ENCODE results near the gene HCFC1.

Gene HCFC1

DNA sequence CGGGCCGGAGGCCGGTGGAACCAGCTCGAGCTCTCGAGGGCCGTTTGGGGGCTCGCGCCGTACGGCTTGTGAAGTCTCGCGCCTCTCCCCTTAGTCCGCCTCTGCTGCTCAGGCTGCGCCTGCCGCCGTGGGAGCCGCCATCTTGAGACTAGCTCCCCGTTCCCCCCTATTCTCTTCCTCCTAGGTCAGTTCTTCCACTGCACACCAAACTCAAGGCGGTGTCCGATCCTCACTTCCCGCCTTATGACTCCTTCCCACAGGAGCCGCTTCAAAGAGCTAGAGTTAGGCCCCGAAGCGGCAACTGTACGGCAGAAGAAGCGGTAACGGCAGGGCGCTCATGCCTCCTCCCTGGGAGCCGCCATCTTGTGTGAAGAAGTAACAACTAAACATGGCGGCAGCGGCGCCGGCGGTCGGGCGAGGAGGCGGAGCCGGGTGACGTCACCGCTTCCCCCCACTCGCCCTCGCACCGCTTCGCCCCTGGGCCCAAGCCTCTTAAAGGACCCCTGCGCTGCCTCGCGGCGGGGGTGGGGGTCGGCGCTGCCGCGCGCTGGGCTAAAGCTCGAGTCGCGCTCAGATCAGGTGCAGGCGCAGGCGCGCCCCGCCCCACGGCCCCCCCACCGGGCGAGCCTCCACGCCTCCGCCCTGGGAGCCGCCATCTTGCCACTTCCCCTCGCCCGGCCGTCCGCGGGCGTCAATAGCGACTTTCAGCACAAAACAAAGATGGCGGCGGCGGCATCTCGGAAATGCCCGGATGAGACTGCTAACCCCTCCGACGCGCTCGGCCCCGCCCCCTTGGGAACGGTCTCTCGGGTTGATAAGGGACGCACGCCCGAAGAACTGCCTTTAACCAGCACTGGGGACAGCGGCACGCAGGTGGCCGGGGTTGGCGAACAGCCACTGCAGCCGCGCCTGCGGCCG is at the start of gene HCFC1:
Gene HCFC1 (minus strand): TSS at position 369 of the 918 bp plus-strand sequence. CDS start 978 bp downstream, outside the sequence.
- peak; percentile 89 for DNase-seq

DNA sequence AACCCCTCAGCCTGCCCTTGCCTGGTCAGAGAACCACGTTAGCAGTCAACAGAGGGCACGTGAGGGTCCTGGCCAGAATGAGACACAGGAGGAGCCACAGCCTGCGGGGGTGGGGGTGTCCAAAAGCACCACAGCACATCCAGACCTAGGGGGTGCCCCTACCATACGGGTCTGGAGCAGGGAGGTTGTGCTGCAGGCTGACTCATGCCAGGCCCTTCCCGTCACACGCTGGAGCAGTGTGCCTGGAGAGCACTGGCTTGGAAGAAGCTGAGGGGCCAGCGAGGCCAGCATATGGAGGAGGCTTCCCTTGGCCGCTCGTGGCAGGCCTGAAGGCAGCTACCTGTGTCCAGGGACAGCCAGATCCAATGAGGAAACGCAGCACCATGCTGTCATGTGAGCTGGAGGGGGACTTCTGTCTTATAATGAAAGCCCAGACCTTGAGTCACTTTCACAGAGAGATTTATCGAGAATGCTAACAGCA is 49.6 kb upstream of the HCFC1 start:
- no peak for DNase-seq

DNA sequence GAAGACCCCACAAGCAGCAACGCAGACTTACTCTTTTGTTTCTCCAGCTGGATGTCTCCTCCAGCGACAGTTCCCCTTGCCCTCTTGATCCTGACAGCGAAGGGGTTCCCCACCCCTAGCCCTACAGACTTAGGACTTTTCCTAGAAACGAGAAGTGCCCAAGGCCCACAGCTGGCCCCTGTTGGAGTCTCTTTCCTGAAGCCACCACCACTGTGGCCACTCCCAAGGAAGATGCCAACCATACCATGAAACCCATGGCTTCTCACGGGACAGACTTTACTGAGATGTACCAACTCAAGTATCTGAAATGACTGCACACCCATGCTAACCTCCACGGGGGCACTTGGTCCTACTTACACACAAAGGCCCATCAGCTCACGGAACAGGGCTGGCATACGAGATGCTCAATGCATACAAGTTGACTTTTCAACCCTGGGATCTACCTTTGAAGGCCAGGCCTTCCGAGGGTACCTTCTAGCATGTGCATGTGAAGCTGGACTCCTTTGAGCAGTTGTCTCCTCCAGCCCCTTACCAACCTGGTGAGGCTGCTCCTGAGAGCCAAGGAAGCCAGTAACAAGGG is 49.0 kb upstream of the HCFC1 start:
- no peak for DNase-seq

DNA sequence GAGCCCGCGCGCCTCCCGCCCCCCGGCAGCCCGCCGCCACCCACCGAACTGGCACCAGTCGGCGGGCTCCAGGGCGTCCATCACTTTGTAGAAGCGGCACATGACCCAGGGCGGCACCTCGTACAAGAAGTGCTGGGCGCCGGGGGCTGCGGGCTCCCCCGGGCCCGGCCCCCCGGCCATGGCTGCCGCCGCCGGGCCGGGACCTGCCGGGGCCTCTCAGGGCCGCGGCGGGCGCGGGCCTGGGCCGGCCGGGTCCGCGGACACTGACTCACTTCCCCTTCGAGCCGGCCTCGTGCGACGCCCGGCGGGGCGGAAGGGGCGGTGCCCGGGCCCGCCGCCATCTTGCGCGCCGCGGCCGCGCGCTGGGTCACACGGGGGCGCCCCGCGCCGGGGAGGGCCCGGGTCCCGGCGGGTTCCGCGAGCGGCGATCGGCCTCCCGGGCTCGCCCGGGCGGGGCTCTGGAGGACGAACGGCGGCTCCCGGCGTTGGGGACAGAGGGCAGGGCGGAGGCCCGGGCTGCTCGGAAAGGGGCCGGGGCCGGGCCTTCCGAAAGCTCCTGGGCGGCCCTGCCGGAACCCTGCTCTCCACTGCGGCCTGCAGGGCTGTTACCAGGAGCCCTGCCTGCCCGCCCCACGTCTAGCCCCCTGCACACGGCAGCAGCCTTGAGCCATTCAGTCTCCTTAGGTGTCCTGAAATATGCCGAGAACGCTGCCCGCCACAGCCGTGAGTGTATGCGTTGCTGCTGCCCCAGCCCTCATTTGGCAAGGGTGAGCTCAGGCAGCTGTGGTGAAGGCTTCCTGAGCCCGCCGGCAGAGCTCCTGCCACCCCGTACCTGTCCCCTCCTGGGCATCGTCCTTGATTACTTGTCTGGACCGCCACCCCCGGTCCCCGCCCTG is 48.3 kb upstream of the HCFC1 start, which contains the start of gene IRAK1:
Gene IRAK1 (minus strand): TSS at position 270 of the 896 bp plus-strand sequence. CDS start 90 bp downstream, at position 180.
- no peak for DNase-seq

DNA sequence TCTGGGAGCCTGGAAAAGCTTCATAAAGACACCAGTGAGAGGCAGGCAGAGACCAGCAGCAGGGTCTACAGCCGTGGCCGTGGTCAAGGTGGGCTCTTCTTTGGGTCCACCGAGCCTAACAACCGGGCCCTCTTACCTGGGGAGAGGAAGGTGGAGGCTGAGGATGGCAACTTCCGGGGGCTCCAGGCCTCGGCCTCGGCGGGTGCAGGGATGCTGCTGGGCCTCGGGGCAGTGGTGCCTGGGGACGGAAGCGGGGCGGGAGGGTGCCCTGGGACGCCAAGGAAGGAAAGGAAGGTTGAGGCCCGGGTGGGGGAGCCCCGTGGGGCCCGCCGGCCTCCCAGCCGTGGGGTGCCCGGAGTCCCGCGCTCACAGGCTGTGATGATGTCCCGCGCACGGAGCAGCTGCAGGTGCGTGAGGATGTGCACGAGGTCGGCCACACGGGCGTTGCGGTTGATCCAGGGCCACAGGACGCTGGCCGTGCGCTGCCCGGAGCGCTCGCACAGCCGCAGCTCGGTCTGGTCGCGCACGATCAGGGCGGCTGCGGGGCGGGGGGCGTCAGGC is 47.5 kb upstream of the HCFC1 start:
- no peak for DNase-seq

DNA sequence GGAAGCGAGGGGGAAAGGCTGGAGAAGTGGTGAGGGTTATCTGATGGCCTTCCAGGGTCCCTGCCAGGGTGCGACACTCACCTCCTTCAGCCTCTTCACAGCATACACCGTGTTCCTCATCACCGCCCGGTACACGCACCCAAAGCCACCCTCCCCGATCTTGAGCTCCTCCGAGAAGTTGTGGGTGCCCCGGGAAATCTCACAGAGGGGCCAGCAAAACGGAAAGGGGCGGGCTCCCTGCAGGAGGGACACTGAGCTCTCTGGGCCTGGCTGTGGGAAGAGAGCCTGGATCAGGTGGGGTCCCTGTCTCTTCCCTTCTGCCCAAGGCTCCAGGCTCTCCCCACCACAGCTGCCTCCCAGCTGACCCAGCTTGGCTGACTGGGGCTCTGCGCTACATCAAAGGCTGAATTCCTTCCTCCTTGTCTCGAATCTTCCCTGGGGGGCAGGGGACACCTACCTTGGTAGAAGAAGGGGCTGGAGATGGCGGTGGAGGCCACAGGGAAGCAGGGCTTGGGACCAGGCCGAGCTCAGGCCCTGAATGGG is 47.0 kb upstream of the HCFC1 start:
- DNase-seq, result no peak

DNA sequence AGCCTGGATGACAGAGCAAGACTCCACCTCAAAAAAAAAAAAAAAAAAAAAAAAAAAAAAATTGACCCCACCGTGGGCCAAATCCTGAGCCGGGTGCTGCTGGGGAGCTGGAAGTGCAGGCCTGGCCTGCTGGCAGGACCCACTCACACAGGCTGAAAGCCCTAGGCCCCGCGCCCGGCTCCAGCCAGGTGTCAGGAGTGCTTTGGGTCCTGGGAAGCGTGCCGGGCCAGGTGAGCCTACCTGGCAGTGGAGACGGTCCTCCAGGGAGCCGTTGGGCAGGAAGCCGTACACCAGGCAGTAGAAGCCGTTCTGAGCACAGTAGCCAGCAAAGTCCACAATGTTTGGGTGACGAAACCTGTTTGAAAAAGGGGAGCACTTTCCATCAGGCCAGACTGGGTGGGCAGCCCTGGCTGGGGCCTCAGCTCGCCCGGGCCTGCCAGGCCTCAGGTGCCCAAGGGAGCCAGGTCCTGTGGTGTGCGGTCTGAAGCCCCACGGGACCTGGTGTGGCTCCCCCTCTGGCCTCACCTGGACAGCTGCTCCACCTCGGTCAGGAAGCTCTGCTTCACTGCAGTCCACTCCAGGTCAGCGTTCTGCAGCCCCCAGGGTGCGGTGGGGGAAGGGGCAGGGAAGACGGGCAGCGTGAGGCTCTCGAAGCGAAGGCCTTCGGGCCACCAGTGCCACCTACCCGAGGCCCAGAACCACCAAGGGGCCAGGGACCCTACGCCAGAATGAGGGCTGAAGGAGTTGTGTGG is 46.3 kb upstream of the HCFC1 start:
- DNase-seq, result no peak

DNA sequence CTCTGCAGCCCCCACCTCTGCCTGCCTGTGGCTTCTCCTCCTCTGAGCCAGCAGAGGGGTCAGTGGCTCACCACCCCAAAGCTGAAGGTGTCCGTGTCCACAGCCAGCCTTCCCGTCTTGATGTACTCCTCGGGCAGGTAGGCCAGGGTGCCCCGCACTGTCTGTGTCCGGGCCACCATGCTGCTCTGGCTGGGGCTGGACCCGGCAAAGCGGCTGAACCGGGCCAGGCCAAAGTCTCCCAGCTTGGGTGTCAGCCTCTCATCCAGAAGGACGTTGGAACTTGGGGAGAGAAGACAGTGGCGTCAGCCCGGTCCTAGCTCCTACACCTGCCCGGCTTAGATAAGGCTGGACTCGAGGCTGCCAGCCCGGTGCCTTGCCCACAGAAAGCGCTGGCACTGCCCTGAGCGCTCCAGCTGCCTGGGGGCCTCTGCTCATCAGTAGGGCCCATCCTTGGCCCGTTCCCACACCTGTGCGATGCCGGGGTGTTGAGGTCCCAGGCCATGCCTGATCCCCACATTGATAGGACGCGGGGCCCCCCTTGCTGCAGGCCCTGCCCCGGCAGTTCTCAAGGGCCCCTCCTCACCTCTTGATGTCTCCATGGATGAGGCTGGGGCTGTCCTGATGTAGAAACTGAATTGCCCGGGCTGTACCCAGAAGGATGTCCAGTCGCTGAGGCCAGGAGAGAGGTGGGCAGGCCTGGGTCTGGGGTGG is 44.9 kb upstream of the HCFC1 start:
- no peak for DNase-seq

DNA sequence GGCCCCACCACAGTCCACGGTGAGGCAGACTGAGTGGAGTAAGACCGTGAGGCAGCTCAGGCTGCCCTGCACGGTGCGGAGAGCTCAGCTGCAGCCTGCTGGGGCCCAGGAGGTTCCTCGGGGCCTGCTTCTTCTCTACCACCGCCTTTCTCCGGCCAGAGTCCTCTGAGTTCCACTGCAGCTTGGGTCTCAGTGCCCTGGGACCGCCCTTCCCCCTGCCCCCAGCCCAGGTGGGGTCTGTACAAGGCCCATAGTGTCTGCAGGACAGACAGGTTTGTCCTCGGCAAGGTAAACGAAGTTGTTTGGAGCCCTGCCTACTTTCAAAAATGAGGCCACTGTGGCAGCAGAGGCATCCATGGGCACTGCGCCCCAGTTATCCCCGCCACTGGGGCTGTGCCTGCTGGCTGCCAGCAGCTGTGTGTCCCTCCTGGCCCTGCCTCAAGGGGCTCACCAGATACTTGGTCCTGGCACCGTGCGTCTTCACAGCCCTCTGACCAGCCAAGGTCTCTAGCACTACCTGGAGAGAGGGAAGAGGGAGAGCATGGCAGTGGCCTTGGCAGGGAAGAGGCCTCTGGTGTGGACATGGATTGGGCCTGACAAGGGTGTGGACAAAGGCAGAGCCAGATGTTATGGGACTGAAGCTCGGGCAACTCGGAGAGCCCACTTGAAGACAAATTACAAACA is 44.1 kb upstream of the HCFC1 start:
- DNase-seq, result no peak

DNA sequence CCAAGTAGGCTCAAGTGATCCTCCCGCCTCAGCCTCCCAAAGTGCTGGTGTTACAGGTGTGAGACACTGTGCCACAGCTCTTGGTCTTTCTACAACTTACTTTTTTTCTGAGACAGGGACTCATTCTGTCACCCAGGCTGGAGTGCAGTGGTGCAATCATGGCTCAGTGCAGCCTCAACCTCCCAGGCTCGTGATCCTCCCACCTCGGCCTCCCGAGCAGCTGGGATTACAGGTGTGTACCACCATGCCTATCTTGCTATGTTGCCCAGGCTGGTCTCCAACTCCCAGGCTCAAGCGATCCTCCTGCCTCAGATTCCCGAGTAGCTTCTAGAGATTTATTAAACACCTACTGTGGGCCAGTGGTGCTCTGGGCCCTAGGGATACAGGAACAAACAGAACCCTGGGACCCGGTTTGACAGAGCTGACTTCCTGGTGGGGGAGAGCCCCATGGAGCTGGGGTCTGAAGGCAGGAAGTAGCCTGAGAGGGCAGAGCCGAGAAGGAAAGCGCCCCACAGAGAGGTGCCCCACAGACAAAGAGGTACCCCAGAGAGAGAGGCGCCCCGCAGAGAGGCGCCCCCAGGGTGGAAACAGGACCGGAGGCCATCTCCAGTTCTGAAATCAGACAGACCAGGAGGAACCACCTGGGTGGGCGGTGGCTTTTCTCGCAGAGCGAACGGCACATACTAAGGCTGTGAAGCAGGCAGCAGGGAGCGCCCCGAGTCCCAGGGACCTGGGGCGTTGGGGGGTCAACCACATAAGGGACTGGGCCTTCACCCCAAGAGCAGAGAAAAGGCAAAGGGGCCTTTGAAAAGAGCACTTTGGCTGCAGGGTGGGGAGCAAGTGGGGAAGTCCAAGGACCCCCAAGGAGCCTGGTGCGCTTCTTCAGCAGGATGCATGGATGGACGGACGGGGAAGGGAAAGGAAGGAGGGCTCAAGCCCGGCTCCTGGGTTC is 43.1 kb upstream of the HCFC1 start:
- no peak for DNase-seq

DNA sequence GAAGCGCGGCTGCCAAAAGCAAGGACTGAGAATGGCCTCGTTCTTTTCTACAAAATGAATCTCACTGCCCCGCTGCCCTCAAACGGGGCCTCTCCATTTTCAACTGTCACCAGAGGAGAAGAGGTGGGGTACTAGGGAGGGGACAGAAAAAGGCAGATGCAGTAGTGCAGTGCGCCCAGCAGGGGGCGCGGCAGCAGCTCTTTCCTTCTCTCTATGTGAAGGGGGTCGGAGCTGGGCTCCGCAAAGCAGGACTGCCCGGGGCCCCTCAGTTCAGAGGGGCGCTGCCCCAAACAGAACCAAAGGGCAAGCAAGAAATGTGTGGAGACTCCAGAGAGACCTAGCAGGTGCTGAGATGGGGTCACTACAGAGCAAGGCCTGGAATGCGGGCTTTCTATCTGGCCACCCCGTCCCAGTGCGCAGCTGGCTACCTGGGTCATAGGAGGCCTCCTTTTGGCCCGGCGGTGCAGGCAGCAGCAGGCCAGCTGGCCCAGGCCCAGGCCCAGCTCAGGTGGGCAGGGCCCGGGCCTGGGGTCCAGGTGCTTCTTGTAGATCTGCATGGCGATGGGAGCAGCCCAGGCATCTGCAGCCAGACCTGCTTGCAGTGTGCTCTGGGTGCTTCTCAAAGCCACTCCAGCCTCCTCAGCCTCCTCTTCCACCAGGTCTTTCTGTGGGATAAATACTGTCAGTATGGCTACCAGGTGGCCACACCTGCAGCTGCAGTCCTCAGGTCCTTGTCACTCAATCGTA is 42.2 kb upstream of the HCFC1 start:
- DNase-seq, result no peak

DNA sequence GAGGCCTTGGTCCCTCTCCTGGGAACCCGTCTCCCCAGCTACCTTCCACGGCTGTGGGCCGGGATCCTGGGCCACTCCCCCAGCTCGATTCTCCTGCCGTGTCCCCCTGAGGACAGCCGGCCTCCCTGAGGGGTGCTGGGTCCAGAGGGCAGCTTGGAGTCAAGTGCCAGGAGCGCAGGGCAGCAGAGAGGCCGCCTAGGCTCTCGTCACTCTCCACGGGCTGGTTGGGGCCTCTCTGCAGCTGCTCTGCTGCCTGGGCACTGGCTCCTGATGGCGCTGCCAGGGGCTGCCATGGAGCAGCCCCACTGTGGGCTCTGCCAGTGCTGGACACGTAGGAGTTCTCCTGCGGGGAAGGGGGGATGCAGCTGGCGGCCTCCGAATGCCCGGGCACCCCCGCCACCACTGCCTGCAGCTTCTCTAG is 41.4 kb upstream of the HCFC1 start:
- DNase-seq, result no peak

DNA sequence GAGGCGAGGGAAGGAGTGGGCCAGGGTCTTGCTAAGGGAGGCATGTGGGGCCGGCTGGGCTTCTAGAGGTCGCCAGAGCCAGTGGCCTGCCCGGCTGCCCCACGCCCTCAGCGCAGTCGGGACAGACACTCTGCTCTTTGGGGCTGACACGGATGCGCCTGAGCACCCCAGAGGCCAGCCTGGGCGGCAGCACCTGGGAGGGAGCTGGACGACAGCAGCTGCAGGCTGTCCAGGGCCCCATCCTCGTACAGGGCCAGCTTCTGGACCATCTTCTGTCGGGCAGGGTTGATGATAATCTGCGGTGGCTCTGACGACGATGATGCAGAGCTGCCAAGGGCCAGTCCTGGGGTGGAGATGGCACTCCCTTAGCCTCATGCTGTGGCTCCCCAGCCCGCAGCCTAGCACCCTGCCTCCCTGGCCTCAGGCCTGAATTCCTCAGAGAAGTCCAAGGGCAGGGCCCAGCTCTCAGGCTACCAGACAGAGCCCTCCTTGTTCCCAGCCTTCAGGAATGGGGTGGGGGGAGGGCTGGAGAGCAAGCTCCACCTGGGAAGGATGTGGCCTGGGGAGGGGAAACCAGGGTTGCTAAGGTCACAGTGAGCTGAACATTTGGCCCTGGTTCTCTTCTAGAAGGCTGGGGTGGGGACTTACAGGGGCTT is 40.8 kb upstream of the HCFC1 start:
- DNase-seq, result no peak

DNA sequence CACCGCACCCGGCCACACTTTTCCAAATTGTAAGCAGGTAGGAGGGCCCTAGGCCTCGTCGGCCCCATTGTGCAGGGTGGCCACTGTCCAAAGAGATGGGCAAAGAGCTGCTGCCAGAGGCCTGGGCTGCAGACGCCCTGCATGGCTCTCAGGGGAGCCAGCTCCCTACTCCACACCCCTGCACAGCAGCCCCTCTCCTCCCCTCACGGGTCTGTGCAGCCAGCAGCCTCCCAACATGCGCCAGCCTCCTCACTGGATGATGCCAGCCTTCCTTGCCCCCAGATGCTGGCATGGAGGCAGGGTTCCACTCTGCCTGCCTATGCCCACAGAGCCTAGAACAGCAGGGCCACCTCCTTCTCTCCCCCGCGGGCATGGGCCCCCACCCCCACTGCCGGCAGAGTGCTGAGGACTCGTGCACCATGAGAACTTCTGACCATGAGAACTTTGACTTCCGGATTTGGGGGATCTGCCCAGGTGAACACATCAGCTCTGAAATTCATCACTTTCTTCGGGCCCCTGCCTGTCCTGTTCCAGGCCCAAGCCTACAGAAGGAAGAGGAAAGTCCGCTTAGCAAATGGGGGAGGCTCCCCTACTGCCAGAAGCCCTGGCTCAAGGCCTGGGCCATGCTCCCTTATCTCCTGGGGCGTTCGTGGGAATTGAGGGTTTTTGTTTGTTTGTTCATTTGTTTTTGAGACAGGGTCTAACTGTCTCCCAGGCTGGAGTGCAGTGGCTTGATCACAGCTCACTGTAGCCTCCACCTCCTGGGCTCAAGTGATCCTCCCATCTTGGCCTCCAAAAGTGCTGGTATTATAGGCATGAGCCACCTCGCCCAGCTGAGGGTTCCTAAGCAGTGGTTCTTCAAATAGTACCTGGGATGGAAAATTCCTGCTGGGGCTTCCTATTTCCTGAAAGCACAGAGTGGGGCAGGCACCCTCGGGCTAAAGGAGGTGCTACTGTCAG is 40.0 kb upstream of the HCFC1 start:
- no peak for DNase-seq

DNA sequence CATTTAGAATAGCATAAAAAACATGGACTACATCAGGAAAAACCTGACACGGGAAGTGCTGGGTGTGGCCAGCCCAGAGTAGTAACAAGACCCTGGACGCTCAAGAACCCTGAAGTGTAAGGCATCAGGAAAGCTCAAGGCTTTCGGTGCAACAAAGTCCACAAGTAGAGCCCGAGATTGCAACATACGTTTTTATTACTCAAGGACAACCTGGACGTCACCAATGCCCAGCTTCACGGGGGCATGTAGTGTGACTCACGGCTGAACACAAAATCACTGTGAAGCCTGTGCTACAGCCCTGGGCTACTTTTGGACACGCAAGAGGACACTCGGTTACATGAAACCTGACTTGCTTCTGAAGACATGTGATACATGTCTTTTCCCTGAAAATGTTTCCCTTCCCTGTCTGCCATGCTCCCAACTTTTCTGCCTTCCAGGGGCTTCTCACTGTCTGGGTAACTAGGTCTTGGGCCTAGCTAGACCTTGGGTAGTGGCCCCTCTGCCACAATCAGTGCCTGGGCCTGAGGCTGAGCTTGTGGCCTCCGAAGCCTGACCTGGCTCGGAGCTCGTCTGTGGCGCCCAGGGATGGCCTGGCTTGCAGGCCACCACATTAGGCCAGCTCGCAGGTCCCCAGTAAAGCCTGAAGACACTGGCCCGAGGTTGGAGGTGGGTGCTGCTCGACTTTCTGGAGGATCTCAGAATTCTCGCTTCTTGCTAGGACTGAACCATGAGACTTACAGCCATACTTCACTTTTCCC is 38.9 kb upstream of the HCFC1 start:
- DNase-seq, result no peak

DNA sequence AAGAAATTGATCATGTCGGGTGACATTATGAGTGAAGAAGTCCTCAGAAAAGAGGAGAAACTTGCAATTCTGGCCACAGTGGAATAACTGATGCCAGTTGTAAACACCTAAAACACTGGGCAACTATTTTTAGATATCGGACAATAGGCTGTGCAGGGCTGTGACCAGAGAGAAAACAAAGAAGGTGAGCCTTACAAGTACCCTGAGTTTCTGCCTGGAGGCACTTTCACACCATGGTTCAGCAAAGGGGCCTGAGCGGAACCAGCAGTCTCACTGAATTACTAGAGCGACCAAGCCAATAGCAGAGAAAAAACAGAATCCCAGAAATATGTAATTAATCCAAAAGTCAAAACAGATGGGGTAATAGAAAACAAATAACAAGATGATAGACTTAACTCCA is 36.9 kb upstream of the HCFC1 start:
- no peak for DNase-seq
